DMS153 treated with DMSO at 0.1 percent for 48 hours (cell line): Measurements from ENCODE around the gene NDFIP2.
A peak's percentile ranks its signal among the peaks of the same experiment; 100 is the strongest.

ENCODE experiments used
- DNase-seq: peaks from one replicate; lab custom pipeline; 2025; ENCODE audit not compliant: unreplicated experiment; lab: John Stamatoyannopoulos, UW

Gene NDFIP2, protein sequence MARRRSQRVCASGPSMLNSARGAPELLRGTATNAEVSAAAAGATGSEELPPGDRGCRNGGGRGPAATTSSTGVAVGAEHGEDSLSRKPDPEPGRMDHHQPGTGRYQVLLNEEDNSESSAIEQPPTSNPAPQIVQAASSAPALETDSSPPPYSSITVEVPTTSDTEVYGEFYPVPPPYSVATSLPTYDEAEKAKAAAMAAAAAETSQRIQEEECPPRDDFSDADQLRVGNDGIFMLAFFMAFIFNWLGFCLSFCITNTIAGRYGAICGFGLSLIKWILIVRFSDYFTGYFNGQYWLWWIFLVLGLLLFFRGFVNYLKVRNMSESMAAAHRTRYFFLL

DNA sequence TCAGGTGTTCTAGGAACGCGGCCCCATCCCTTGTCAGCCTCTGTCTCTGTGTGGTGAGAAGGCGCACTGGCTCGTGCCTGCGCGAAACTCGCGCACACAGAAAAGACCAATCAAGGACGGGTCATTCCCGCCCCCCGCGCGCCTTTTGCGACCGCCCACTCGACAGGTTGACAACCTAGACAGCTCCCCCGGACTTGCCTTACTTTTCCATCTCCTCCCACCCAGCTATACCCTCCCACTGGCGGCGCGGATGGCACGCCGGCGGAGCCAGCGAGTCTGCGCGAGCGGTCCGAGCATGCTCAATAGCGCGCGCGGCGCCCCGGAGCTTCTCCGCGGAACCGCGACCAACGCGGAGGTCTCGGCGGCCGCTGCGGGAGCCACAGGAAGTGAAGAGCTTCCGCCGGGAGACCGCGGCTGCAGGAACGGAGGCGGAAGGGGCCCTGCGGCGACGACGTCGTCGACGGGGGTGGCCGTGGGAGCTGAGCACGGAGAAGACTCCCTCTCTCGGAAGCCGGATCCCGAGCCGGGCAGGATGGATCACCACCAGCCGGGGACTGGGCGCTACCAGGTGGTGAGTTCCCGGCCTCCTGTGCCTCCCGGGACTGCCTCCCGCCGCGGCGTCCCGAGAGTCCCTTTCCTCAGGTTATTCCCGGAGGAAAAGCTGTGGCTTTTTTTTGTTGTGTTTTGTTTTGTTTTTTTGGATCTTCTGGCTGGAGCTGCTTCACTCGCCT is at the start of gene NDFIP2:
TSS of gene NDFIP2 (plus strand) at position 202 of the 731 bp plus-strand sequence. CDS start at position 251, 49 bp downstream.
- DNase-seq = peak; percentile 86

DNA sequence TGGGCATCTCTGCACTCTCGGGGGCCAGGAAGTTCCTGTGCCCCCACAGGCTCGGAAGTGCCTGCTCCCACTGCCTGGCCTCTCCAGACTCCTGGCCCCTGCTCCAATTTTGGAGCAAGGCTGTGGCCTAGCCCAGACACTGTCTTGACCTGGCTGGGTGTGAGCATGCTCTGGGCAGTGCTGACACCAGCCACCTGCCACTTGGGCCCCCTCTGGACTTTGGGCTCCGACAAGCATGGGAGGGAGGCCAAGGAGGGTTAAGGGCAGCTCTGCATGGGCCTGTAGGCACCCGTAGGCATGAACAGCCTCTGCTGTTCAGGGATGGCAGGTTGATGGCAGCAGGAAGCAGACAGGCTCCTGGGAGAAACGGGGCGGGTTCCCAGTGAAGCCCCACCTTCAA is 48.9 kb upstream of the NDFIP2 start:
- DNase-seq = no peak

DNA sequence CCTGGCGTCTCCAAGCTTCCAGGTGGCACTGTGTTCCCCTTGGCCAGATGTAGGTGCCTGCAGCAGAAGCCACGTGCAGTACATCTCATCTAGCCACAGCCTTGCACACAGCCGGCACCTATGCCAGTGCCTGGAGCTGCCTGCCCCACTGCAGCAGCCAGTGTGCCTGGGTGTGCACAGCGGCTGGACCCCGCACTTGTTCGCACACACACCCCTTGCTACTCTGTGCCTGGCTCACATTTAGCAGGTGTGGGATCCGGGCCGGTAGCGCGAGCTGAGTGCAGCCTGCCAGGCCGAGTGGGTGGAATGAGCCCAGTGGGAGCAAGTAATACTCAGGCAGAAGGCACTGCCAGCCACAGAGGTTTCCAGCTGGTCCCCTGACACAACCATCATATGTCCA is 48.0 kb upstream of the NDFIP2 start:
- DNase-seq = no peak

DNA sequence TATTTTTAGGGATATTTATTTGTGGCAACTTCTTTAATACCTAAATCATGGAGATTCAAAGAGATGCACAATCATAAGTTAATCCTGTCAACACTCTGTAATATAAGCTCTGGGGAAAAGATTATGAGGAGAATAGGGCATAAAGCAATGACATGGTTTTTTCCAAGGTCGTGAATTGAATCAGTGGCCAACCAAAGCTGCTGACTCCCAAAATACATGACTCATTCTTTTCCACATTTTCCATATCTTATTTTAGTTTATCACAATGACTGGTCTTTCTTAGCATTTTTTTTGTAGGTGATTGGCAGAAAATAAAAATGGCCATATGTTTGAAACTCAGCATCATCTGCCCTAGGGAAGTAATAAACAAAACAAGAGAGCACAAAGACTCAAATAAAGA is 46.4 kb upstream of the NDFIP2 start:
- no peak for DNase-seq

DNA sequence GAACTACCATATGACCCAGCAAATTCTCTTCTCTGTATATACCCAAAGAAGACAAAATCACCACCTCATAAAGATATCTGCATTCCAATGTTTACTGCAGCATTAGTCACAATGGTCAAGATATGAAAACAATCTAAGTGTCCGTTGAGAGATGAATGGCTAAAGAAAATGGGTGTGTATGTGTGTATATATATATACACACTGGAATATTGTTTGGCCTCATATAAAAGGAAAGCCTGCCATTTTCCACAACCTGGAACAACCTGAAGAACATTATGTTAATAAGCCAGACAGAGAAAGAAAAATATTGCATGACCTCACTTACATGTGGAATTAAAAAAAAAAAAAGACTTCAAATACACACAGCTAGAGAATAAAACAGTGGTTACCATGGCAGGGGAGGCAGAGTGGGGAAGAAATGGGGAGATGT is 45.4 kb upstream of the NDFIP2 start:
- DNase-seq = no peak

DNA sequence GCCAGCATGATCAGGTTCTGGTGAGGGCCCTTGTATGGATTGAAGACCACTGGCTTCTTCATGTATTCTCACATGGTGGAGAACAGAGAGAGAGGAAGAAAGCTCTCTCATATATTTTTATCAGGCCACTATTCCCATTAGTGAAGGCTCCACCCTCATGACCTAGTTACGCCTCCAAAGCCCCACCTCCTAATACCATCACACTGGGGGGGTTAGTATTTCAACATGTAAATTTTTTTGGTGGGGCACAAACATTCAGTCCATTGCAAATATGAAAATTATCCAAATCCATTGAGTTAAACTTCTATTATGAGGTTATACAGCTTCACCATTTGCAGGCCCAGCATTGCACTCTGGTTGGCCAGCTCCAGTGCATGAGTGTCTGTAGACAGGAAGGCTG is 41.7 kb upstream of the NDFIP2 start:
- no peak for DNase-seq

DNA sequence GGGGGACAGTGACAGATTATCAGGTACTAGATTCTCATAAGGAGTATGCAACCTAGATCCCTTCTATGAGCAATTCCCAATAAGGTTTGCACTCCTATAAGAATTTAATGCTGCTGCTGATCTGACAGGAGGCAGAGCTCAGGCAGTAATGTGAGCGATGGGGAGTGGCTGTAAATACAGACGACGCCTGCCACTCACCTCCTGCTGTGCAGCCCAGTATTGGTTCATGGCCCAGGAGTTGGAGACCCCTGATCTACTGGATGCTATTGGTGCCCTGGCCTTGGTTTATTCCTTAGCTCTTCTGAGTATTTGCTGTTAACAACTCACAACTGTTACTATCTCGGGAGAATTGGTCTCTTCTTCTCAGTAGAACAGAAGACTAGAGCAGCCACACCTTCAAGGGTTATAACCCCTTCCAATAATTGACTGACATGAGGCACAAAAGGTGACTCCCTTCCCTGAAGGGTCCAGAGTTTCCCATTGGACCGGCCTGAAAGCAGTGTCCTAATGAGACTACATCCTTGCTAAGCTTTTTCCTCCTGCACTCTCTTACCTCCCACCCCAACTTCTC is 39.9 kb upstream of the NDFIP2 start:
- DNase-seq = no peak

DNA sequence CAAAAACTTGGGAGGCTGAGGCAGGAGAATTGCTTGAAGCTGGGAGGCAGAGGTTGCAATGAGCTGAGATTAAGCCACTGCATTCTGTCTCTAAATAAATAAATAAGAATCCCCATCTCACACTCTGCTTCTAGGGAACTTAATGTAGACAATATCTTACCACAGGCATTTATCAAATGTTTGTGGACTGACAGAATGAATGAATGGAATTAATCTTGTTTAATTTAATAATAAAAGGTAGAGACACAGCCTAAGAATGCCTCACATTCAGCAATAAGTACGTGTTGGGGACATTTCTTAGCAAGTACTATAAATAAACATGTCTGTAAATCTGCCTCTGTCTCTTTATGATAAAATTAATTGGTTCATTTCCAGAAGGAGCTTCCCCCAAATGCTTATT is 38.7 kb upstream of the NDFIP2 start:
- no peak for DNase-seq

DNA sequence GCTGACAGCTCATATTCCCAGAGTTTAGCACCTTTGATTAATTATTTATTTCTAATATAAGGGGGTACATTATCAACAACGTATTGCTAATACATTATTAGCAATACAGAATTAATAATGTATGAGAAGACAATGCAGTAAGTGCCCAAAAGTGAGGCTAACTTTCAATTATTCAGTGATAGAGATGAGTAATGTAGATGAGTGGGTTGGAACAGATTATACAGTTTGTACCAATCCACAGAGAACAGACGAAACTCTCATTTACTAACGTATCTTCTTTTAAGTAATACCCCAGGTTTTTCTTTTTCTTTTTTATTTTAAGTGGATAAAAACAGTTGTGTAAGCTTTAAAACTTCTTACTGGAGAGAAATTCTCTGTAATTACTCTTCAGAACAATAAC is 38.2 kb upstream of the NDFIP2 start:
- DNase-seq = no peak

DNA sequence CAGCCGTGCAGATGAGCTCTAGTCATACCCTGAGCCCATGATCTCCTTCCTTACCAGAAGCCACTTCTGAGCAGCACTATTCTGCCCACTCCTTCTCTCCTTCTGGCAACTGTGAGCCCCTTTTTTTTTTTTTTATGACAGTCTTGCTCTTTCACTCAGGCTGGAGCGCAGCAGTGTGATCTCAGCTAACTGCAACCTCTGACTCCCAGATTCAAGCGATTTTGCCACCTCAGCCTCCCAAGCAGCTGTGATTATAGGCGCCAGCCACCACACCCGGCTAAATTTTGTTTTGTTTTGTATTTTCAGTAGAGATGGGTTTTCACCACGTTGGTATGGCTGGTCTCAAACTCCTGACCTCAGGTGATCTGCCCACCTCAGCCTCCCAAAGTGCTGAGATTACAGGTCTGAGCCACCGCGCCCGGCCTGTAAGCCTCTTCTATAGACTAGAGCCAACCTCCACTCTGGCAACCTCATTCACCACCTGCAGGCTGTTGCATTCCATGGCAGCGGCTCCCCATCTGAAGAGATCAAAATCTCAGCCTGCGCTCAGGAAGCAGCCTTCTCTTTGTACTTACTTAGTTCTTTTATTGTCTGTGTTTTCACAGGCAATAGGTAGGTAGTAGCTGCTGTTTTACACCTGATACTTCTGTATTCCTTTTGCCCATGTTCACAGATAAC is 34.8 kb upstream of the NDFIP2 start:
- DNase-seq = no peak

DNA sequence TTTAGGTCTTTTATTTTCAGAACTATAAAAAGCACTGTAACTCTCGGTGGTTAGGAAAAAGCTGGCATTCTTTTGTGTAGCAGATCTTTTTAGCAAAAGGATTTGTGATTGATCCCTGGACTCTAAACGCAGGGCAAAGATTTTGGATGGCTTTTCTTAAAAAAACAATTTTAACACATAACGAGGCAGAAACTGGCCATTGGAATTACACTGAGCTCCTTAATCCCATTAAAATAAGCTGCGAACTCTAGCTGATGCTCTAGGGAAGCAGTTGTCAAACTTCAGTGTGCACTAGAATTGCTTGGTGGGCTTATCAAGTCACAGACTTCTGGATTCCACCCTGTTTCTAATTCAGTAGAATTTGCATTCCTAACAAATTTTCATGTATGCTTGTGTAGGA is 33.8 kb upstream of the NDFIP2 start:
- no peak for DNase-seq

DNA sequence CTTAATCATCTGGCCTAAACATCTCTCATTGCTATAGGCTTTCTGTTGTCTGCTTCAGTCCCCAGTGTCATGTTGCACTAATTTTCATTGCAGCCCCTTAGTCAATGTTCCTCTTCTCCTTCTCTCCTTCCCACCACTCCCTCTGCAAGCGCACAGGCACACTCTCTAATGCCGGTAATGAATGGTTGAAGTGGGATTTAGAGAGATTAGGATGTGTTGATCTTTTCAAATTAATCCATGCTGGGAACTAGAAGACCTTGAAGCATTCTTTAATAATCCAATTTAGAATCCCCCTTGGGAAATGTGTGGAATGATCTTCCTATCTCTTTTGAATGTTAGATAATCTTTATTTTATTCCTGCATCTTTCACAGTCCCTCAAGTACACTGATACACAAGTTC is 33.2 kb upstream of the NDFIP2 start:
- no peak for DNase-seq

DNA sequence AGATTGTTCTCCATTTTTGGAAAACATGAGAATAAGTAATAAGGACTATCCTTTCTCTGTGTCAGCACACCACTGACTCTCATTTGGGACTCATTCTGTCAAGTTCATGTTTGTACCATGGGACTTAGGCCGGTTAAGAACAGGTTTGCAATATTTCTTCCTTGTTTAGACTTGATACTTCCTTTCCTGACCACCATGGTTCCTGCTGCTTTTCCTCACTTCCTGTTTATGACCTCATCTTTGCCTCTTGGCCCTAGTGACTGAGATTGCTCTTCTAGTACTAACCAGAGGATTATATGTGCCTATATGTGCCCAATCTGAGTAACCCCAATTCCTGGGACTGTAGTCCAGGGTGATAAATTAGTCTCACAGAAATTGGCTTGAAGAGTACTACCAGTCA is 32.5 kb upstream of the NDFIP2 start:
- DNase-seq = no peak

DNA sequence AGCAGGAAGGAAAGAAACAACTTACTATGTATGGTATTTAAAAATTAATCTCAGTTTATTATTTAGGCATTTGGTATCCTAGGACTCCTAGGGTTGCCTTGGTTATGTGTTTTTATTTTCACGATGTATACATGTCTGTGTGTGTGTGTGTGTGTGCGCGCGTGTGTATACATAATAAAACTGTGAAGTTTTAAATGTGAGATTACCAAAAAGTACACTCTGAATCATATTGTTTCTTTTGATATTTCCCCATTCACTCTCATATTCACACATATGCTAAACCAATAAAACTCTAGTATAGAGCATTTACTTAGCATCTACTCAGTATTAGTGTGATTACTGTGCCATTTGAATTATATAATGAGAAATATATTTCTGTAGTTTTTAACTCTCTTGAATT is 30.8 kb upstream of the NDFIP2 start:
- DNase-seq = no peak

DNA sequence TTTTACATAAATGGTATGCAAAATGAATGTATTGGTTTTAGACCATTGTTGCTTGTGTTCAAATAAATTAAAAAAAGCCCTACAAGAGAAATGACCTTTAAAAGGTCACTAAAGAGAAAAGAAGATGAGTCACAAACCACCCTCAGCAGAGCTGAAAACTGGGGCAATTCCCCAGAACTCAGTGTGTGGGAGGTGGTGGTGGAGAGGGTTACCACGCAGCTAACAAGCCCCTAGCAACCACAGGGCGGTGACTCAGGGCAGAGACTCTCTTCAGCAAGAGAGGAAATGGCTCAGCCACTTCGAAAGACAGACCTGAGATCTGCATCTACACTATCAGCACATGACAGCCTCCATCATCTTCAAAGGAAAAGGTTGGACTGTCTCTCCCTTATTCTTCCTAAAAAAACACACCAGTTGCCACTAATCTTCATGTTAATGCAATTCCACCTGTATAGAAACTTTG is 29.4 kb upstream of the NDFIP2 start:
- no peak for DNase-seq

DNA sequence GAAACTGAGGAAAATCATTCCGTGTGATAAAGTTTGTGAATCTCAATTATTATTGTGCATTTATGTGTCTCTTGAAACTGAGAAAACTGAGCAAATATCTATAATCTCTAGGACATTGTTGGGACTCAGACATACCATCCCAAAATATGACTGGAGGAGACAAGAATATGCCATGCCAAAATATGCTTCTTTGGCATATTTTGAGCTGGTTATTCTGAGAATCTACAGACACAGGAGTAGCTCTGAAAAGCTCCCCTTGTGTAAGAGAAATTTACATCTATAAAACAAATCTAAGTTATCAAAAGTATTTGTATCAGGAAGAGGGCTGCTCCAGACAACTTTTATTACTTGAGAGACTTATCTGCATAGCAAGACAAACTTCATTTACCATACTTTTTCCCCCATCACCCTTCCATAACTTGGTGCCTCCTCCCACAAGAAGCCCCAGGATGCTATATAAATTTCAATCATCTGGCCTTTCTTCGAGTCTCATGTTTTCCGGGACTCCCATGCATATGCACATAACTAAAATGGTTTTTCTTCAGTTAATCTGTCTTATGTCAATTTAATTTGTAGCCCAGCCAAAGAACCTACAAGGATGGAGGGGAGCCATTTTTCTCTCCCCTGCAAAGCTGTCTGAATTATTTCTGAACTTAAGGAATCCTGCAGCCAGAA is 28.6 kb upstream of the NDFIP2 start:
- no peak for DNase-seq

DNA sequence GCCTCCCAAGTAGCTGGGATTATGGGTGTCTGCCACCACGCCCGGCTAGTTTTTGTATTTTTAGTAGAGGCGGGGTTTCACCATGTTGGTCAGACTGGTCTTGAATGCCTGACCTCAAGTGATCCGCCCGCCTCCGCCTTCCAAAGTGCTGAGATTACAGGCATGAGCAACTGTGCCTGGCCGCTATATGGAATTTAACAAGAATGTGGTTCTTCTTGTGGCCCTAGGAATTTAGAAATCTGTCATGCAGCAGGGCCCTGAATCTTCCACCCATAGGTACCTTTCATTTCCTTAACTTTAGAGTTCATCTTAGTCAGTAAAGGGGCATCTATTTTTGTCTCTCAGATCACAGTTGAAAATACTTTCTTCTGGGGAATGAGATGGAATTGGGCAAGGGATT is 25.6 kb upstream of the NDFIP2 start:
- no peak for DNase-seq

DNA sequence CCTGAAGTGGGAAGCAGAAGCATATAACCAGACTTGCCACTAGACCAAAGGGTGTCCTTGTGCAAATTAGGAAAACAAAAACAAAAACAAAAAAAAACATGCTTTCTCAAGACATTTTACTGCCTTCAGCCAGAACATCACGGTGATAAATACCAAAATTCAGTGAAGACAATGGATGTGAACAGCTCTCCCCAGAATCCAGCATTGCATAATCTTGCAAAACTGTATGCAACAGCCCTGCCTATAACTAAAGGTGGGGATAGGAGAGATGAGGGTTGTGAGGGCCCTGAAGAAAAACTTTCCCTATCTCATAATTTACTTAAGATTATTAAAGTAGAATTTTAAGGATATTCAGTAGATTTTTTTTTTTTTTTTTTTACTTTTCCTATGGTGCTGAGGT is 24.9 kb upstream of the NDFIP2 start:
- DNase-seq = no peak

DNA sequence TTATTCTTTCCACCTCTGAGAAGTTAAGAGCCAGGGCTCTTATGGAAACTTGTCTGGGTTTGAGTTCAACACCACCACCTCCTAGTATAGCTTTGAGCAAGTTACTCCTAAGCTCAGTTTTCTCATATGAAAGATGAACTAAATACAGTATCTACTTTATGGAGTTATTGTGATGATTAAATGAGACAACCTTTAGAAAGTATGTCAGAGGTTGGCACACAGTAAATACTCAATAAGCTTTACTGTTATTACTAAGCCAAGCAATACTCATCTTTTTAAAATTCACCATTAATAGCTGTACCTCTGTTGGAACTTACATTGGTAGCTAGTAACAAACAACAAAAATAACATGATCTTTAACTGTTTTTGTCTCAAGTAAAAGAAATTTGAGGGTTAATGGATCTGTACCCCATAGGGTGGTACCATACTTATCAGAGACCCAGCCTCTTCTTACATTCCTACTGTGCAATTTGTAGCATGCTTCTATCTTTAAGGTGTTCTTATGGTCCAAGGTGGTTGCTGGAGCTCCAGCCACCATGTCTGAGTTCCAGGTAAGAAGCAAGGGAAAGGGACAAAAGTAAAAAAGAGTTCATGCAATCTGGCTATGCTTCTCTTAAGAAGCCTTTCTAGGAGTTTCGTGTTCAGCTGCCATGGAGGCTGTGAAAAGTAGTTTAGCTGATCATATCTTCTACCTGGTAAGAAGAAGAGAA is 24.1 kb upstream of the NDFIP2 start:
- no peak for DNase-seq

DNA sequence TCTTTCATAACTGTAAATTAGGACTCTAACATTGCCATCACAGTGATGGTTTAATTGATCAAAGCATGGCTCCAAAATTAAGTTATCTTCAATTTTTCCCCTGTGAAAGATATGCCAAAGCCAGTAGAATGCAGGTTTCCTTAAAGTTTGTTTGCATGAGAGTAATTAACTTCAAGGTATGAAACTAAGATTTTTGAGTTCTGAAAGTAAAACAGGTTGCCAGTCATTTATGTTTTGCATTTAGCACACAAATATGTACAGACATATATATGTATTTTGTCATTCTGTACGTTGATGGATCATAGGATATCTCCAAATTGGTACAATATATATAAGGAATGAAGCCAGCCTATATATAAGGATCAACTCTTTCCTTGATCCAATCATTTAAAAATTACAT is 23.6 kb upstream of the NDFIP2 start:
- no peak for DNase-seq
